Measurements from ENCODE around the gene SIGMAR1. TPM values are rescaled to one million over a fixed set of nuclear protein-coding genes. Genes with fewer than 3 reads are reported as not detected.

The SIGMAR1 gene
- total and polyA plus RNA-seq, 2 of the 8 experiments (the other 6 are each of a cell fraction or from before 2014, with no cell fraction given): 84.2 to 134 TPM

- TF ChIP-seq SIRT6 (IDR thresholded peaks at IDR 0.05; ENCODE audit: low read length) (no peak), KDM1A (IDR thresholded peaks at IDR 0.05; ENCODE audit: borderline replicate concordance, low read length) (no peak), ATF2 (IDR thresholded peaks at IDR 0.05; ENCODE audit: low read length) (no peak), GTF2F1 (IDR thresholded peaks at IDR 0.05; ENCODE audit: borderline replicate concordance, low read depth, low read length) (no peak), SP4 (IDR thresholded peaks at IDR 0.05; ENCODE audit: low read length) (no peak), POLR2AphosphoS5 (IDR thresholded peaks at IDR 0.05; ENCODE audit: low read depth, low read length) (no peak), FOSL1 (IDR thresholded peaks at IDR 0.05; ENCODE audit: insufficient read depth, low read depth, low read length) (no peak), CTBP2 (IDR thresholded peaks at IDR 0.05; ENCODE audit: borderline replicate concordance, insufficient read depth, insufficient read length, low read length) (no peak), BCL11A (IDR thresholded peaks at IDR 0.05; ENCODE audit: low read depth in 2 of 2, low read length in 2 of 2) (no peak), HDAC2 (IDR thresholded peaks at IDR 0.05; ENCODE audit: borderline replicate concordance in 1 of 2, low read depth in 2 of 2, low read length in 2 of 2) (no peak), SAP30 (IDR thresholded peaks at IDR 0.05; ENCODE audit: insufficient read depth, insufficient replicate concordance, low read length) (no peak)
Observed at GRCh38 chr9:34648673-34649072, 11.1 kb upstream of the SIGMAR1 start.

More at GRCh38 chr9:34648673-34649072, 11.1 kb upstream of the SIGMAR1 start:
- H2BK12ac ChIP-seq (ENCODE audit: low read depth, low read length): no peak overlapping the region
- no peak overlapping the region; a peak in 1 of 4 replicates for H3K4me2 ChIP-seq (ENCODE audit: insufficient read depth in 1 of 2, low read depth in 2 of 2, low read length in 2 of 2)
- H4K8ac ChIP-seq (ENCODE audit: extremely low read depth, insufficient read depth, low read length): no peak overlapping the region
- no peak overlapping the region; a peak in 1 of 7 replicates for H3K9ac ChIP-seq (replicated peaks in 1 of 4; ENCODE audit: extremely low read depth in 1 of 4, low read depth in 3 of 4, low read length in 3 of 4)
- no peaks in the 10 kb centered on the region; a peak in 1 of 7 replicates for H3K27me3 ChIP-seq (replicated peaks in 1 of 4; ENCODE audit: control insufficient read depth in 3 of 4, extremely low read depth in 1 of 4, insufficient read depth in 3 of 4, low read length in 3 of 4)
- DNase-seq (ENCODE audit: low read depth in 1 of 2, low spot score in 2 of 2) (no peak), FAIRE-seq (no peak)
- CTCF ChIA-PET (ENCODE audit: partially characterized antibody): interaction anchor here (0.7 to 17.4 kb wide), 3 partner anchors 9 to 54 kb away, joined by 3 to 277 read pairs (median 109); partner anchors contain the start of genes CCL27, IL11RA and SIGMAR1
- H4K20me1 ChIP-seq (replicated peaks in 1 of 2; ENCODE audit: control insufficient read depth in 1 of 2, insufficient read depth in 2 of 2, low read length in 2 of 2): peaks cover 2 to 12% of the 10 kb centered on the region in 2 experiments
- POLR2A ChIA-PET (ENCODE audit: partially characterized antibody): interaction anchor here (0.6 to 12.8 kb wide), 4 partner anchors 13 to 627 kb away, joined by 3 to 127 read pairs (median 48); partner anchors contain the start of genes ARID3C, CCL27 and SIGMAR1
- no peak overlapping the region for H2BK20ac ChIP-seq (ENCODE audit: low read length)
- H3K27ac ChIP-seq (ENCODE audit: low read depth, low read length): no peak overlapping the region
- no peak overlapping the region for H4K5ac ChIP-seq (ENCODE audit: insufficient read length, low read depth, low read length)
- no peak overlapping the region for H2BK5ac ChIP-seq (ENCODE audit: low read depth, low read length)
- peaks cover 15% of the 10 kb centered on the region for H3K23me2 ChIP-seq (ENCODE audit: low read depth, low read length)
- H3K4ac ChIP-seq (replicated peaks; ENCODE audit: insufficient read length, low read depth, low read length): no peak overlapping the region
- H2AK5ac ChIP-seq (ENCODE audit: low read depth, low read length): no peak overlapping the region
- H3K18ac ChIP-seq (ENCODE audit: extremely low read depth, low read length): no peak overlapping the region
- H3K79me2 ChIP-seq (ENCODE audit: control insufficient read depth in 1 of 2, insufficient read depth in 2 of 2, low read length in 2 of 2): peaks cover 0 to 12% of the 10 kb centered on the region in 2 experiments; a peak in 1 of 4 replicates
- H3K23ac ChIP-seq (ENCODE audit: insufficient read length): no peak overlapping the region
- H2AFZ ChIP-seq (ENCODE audit: low read length): no peak overlapping the region
- peaks cover 3 to 23% (median 8%) of the 10 kb centered on the region in 4 experiments; a peak in 7 of 8 replicates for H3K36me3 ChIP-seq (ENCODE audit: control insufficient read depth in 2 of 4, insufficient read depth in 4 of 4, low read length in 3 of 4)
- H3K56ac ChIP-seq (replicated peaks; ENCODE audit: insufficient read length, low read depth, low read length): no peak overlapping the region
- H2BK15ac ChIP-seq (ENCODE audit: low read length): no peak overlapping the region
- no peak overlapping the region for H3K14ac ChIP-seq (ENCODE audit: insufficient read length)
- 92% methylated on average over 8 of the region's 8 CpGs; no CpG with 5 or more reads in 1 of the 2 experiments for WGBS, 2 experiments (ENCODE audit: extremely low coverage in 1 of 2, insufficient coverage in 1 of 2, insufficient read length in 1 of 2, insufficient replicate concordance in 2 of 2, low coverage in 1 of 2, low lambda C conversion rate in 2 of 2, missing lambda C conversion rate in 1 of 2)
- H2BK120ac ChIP-seq (replicated peaks; ENCODE audit: low read depth, low read length): no peak overlapping the region
- peaks cover 9 to 34% (median 16%) of the 10 kb centered on the region in 4 experiments for H3K4me1 ChIP-seq (replicated peaks in 1 of 4; ENCODE audit: control insufficient read depth in 3 of 4, insufficient read depth in 4 of 4, low read length in 3 of 4)
- H3K9me3 ChIP-seq (ENCODE audit: insufficient read depth in 2 of 2, low read depth in 1 of 2, low read length in 1 of 2): no peaks in the 10 kb centered on the region
- peaks cover 6% of the 10 kb centered on the region; the same call in 1 of the 2 replicates for H3K79me1 ChIP-seq (ENCODE audit: low read depth, low read length)
- H3K4me3 ChIP-seq (ENCODE audit: extremely low read depth in 1 of 4, insufficient read depth in 2 of 4, low read depth in 3 of 4, low read length in 4 of 4): no peak overlapping the region
- no peak overlapping the region for H4K91ac ChIP-seq (replicated peaks; ENCODE audit: insufficient read length, low read length)
